ENCODE results near the gene HBA2. TPM values are rescaled to one million over a fixed set of nuclear protein-coding genes. Genes with fewer than 3 reads are reported as not detected.

HBA2 gene
- total and polyA plus RNA-seq, 2 experiments from 2014 or later: 1.9 to 7.8 TPM

DNA sequence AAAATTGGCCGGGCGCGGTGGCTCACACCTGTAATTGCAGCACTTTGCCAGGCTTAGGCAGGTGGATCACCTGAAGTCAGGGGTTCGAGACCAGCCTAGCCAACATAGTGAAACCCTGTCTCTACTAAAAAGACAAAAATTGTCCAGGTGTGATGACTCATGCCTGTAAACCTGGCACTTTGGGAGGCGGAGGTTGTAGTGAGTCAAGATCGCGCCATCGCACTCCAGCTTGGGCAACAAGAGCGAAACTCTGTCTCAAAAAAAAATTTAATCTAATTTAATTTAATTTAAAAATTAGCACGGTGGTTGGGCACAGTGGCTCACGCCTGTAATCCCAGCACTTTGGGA is 6.0 kb downstream of the HBA2 start (continued):
- TF ChIP-seq ETS1 (IDR thresholded peaks at IDR 0.05) (no peak), EZH2phosphoT487 (IDR thresholded peaks at IDR 0.05; ENCODE audit: unreplicated experiment) (no peak), ZNF331 (CRISPR knock-in tag; IDR thresholded peaks at IDR 0.05; ENCODE audit: low read depth) (no peak), NANOG (IDR thresholded peaks at IDR 0.05; ENCODE audit: borderline replicate concordance) (no peak), CREB1 (CRISPR knock-in tag; IDR thresholded peaks at IDR 0.05; ENCODE audit: low read depth) (no peak), STAT1 (IDR thresholded peaks at IDR 0.05; ENCODE audit: unreplicated experiment) (no peak)
- TF ChIP-seq, protein P1, sequence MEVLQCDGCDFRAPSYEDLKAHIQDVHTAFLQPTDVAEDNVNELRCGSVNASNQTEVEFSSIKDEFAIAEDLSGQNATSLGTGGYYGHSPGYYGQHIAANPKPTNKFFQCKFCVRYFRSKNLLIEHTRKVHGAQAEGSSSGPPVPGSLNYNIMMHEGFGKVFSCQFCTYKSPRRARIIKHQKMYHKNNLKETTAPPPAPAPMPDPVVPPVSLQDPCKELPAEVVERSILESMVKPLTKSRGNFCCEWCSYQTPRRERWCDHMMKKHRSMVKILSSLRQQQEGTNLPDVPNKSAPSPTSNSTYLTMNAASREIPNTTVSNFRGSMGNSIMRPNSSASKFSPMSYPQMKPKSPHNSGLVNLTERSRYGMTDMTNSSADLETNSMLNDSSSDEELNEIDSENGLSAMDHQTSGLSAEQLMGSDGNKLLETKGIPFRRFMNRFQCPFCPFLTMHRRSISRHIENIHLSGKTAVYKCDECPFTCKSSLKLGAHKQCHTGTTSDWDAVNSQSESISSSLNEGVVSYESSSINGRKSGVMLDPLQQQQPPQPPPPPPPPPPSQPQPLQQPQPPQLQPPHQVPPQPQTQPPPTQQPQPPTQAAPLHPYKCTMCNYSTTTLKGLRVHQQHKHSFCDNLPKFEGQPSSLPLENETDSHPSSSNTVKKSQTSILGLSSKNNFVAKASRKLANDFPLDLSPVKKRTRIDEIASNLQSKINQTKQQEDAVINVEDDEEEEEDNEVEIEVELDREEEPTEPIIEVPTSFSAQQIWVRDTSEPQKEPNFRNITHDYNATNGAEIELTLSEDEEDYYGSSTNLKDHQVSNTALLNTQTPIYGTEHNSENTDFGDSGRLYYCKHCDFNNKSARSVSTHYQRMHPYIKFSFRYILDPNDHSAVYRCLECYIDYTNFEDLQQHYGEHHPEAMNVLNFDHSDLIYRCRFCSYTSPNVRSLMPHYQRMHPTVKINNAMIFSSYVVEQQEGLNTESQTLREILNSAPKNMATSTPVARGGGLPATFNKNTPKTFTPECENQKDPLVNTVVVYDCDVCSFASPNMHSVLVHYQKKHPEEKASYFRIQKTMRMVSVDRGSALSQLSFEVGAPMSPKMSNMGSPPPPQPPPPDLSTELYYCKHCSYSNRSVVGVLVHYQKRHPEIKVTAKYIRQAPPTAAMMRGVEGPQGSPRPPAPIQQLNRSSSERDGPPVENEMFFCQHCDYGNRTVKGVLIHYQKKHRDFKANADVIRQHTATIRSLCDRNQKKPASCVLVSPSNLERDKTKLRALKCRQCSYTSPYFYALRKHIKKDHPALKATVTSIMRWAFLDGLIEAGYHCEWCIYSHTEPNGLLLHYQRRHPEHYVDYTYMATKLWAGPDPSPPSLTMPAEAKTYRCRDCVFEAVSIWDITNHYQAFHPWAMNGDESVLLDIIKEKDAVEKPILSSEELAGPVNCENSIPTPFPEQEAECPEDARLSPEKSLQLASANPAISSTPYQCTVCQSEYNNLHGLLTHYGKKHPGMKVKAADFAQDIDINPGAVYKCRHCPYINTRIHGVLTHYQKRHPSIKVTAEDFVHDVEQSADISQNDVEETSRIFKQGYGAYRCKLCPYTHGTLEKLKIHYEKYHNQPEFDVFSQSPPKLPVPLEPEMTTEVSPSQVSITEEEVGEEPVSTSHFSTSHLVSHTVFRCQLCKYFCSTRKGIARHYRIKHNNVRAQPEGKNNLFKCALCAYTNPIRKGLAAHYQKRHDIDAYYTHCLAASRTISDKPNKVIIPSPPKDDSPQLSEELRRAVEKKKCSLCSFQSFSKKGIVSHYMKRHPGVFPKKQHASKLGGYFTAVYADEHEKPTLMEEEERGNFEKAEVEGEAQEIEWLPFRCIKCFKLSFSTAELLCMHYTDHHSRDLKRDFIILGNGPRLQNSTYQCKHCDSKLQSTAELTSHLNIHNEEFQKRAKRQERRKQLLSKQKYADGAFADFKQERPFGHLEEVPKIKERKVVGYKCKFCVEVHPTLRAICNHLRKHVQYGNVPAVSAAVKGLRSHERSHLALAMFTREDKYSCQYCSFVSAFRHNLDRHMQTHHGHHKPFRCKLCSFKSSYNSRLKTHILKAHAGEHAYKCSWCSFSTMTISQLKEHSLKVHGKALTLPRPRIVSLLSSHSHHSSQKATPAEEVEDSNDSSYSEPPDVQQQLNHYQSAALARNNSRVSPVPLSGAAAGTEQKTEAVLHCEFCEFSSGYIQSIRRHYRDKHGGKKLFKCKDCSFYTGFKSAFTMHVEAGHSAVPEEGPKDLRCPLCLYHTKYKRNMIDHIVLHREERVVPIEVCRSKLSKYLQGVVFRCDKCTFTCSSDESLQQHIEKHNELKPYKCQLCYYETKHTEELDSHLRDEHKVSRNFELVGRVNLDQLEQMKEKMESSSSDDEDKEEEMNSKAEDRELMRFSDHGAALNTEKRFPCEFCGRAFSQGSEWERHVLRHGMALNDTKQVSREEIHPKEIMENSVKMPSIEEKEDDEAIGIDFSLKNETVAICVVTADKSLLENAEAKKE (CRISPR knock-in tag; IDR thresholded peaks at IDR 0.05): no peak

DNA sequence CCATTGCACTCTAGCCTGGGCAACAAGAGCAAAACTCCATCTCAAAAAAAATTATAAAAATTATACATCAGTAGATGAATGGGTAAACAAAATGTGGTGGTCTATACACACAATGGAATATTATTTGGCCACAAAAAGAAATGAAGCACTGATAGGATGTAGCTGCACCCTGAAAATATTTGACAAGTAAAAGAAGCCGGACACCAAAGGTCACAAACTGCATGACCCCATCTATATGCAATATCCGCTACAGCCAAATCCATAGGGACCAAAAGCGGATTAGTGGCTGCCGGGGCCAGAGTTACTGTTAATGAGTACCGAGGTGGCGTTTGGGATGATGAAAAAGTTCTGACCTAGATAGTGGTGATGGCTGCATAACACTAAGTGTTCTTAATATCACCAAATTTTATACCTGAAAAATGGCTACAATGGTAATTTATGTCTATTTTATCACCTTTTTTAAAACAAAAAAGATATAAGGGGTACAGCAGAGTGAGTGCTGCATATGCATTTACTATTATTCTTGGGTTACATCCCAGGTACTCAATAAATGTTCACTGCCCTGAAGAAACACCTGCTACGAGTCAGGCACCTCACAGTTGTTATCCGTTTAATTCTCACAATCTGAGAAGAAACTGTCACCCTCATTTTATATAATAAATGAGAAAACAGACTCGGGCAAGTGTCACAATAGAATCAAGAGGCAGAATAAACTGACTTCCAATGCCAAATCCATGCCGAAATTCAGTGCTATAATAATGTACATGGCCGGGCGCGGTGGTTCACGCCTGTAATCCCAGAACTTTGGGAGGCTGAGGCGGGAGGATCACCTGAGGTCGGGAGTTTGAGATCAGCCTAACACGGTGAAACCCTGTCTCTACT is 6.8 kb downstream of the HBA2 start:
- Mint-ChIP-seq H3K9me3 (no peaks in the 10 kb centered on the region; the same call in 2 of the 3 replicates), H3K27ac (no peak overlapping the region), H3K4me1 (peaks cover 11% of the 10 kb centered on the region), H3K4me3 (peak overlapping the region; percentile 53; the same call in 2 of the 3 replicates), H3K36me3 (ENCODE audit: low read depth) (peaks cover 1% of the 10 kb centered on the region; the same call in 1 of the 3 replicates), H3K27me3 (ENCODE audit: insufficient read depth, low read depth, poor library complexity) (peaks cover 61% of the 10 kb centered on the region)
- H4K20me1 ChIP-seq (replicated peaks; ENCODE audit: insufficient read depth): peaks cover 8% of the 10 kb centered on the region
- H3K4me3 ChIP-seq: peak overlapping the region; percentile 53; the same call in 1 of the 2 replicates
- peaks cover 65% of the 10 kb centered on the region for H3K27me3 ChIP-seq (ENCODE audit: insufficient read depth)
- H3K4me1 ChIP-seq (ENCODE audit: insufficient read depth): peaks cover 7% of the 10 kb centered on the region; the same call in 1 of the 2 replicates
- ATAC-seq (no peak), DNase-seq (ENCODE audit: low spot score) (no peak)
- H3K36me3 ChIP-seq (ENCODE audit: insufficient read depth): no peaks in the 10 kb centered on the region
- no peaks in the 10 kb centered on the region for H3K79me2 ChIP-seq (replicated peaks; ENCODE audit: insufficient read depth)
- H3K27ac ChIP-seq (ENCODE audit: low read depth): no peak overlapping the region
- no peaks in the 10 kb centered on the region for H3K9me2 ChIP-seq (ENCODE audit: insufficient read depth)
- H2AFZ ChIP-seq: no peak overlapping the region
- no peak overlapping the region for H3K4me2 ChIP-seq
- H3F3A ChIP-seq (replicated peaks; ENCODE audit: low read depth): peaks cover 22% of the 10 kb centered on the region; the same call in 1 of the 2 replicates
- no peak for TF ChIP-seq JUNB (IDR thresholded peaks at IDR 0.05; ENCODE audit: unreplicated experiment)
- no peak for TF ChIP-seq EZH2 (IDR thresholded peaks at IDR 0.05; ENCODE audit: low read depth, unreplicated experiment)
- TF ChIP-seq NANOG (IDR thresholded peaks at IDR 0.05; ENCODE audit: borderline replicate concordance): no peak
